ENCODE measurements around the gene COMMD1.

Gene COMMD1

GRCh38 chr2:62163834-62164233 is 258.4 kb downstream of the COMMD1 start:
- DNase-seq (ENCODE audit: extremely low read depth in 1 of 2, low read depth in 1 of 2), result no peak

- no peak for DNase-seq (ENCODE audit: extremely low read depth in 1 of 2, low read depth in 1 of 2)
These were observed 270.3 kb downstream of the COMMD1 start for GRCh38 chr2:62175728-62176127.

- no peak for DNase-seq (ENCODE audit: extremely low read depth in 1 of 2, low read depth in 1 of 2)
These were observed 271.3 kb downstream of the COMMD1 start for GRCh38 chr2:62176801-62177200.

- DNase-seq (ENCODE audit: extremely low read depth in 1 of 2, low read depth in 1 of 2), result no peak
These were observed 272.0 kb downstream of the COMMD1 start for GRCh38 chr2:62177392-62178049.

GRCh38 chr2:62178741-62179271 is 273.3 kb downstream of the COMMD1 start:
- no peak for DNase-seq (ENCODE audit: extremely low read depth in 1 of 2, low read depth in 1 of 2)

- DNase-seq (ENCODE audit: extremely low read depth in 1 of 2, low read depth in 1 of 2), result no peak
These were observed 275.5 kb downstream of the COMMD1 start for GRCh38 chr2:62180975-62181374.

GRCh38 chr2:62181843-62182242 is 276.4 kb downstream of the COMMD1 start:
- no peak for DNase-seq (ENCODE audit: extremely low read depth in 1 of 2, low read depth in 1 of 2)

GRCh38 chr2:62184512-62185230 is 279.2 kb downstream of the COMMD1 start:
- no peak for DNase-seq (ENCODE audit: extremely low read depth in 1 of 2, low read depth in 1 of 2)

All from stimulated activated CD8-positive, alpha-beta memory T cell treated with anti-CD3 and anti-CD28 coated beads, Interleukin-7, amount 100 ng/mL, for 48 hours (primary cell).